GM06990 (cell line): ENCODE results near the gene NEK11.

Experiments used
- DNase-seq: peaks from one replicate; pipeline ENCODE4 v3.0.0-alpha.2; 2011; ENCODE audit not compliant: insufficient read length; ENCODE audit errors: extremely low read depth
- H3K27me3 ChIP-seq: replicated peaks from 2 replicates; pipeline ENCODE4 v1.6.0; 2011; ENCODE audit warnings: low read length; ENCODE audit not compliant: control insufficient read depth, insufficient read depth
- H3K36me3 ChIP-seq: 2 replicates; pipeline ENCODE4 v1.5.1; 2011; ENCODE audit warnings: low read length; ENCODE audit not compliant: control insufficient read depth, insufficient read depth
- H3K4me3 ChIP-seq: replicated peaks from 2 replicates; pipeline ENCODE4 v1.5.1; 2011; ENCODE audit warnings: low read depth, mild to moderate bottlenecking, control low read depth, low read length
- TF ChIP-seq, protein P1 (sequence below): IDR thresholded peaks from 2 replicates; pipeline ENCODE4 v1.5.1; 2011; ENCODE audit warnings: low read length, control low read depth, mild to moderate bottlenecking, inconsistent platforms; ENCODE audit not compliant: insufficient read depth, poor library complexity, severe bottlenecking

The NEK11 gene

DNA sequence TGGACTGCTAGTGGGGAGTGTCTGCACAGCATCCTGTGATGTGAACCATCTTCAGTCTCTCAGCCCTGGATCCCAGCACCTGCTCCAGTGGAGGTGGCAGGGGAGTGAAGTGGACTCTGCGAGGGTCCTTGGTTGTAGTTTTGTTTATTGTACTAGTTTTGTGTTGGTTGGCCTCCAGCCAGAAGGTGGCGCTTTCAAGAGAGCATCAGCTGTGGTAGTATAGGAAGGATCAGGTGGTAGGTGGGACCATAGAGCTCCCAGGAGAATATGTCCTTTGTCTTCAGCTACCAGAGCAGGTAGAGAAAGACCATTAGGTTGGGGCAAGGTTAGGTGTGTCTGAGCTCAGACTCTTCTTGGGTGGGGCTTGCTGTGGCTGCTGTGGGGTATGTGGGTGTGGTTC lies 20.9 kb downstream of the NEK11 start:
- DNase-seq, result no peak
- H3K4me3 ChIP-seq, result no peak overlapping the region

DNA sequence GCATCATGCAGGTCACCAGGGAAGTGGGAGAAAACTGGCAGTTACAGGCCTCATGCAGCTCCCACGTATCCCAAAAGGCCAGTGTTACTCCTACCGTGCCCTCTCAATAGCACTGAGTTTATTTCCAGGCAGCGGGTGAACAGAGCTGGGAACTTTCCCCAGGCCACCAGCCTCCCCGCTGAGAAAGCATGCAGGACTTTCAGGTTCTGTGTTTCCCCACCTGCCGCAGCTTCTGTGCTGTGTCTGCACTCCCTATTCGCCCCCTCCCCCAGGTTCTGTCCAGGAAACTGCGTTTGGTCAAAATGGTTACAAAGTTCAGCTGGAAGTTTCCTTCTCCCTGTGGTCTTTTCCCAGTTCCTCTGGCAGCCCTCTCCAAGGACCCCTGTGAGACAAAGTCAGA lies 21.4 kb downstream of the NEK11 start:
- Histone ChIP-seq H3K36me3 (no peaks in the 10 kb centered on the region), H3K4me3 (no peak overlapping the region), H3K27me3 (no peaks in the 10 kb centered on the region)
- TF ChIP-seq, protein P1, sequence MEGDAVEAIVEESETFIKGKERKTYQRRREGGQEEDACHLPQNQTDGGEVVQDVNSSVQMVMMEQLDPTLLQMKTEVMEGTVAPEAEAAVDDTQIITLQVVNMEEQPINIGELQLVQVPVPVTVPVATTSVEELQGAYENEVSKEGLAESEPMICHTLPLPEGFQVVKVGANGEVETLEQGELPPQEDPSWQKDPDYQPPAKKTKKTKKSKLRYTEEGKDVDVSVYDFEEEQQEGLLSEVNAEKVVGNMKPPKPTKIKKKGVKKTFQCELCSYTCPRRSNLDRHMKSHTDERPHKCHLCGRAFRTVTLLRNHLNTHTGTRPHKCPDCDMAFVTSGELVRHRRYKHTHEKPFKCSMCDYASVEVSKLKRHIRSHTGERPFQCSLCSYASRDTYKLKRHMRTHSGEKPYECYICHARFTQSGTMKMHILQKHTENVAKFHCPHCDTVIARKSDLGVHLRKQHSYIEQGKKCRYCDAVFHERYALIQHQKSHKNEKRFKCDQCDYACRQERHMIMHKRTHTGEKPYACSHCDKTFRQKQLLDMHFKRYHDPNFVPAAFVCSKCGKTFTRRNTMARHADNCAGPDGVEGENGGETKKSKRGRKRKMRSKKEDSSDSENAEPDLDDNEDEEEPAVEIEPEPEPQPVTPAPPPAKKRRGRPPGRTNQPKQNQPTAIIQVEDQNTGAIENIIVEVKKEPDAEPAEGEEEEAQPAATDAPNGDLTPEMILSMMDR, result no peak
- DNase-seq, result no peak

More for the DNA sequence above, 20.9 kb downstream of the NEK11 start:
- no peaks in the 10 kb centered on the region for H3K36me3 ChIP-seq
- TF ChIP-seq, protein P1, result peak; percentile 36
- H3K27me3 ChIP-seq, result no peaks in the 10 kb centered on the region

DNA sequence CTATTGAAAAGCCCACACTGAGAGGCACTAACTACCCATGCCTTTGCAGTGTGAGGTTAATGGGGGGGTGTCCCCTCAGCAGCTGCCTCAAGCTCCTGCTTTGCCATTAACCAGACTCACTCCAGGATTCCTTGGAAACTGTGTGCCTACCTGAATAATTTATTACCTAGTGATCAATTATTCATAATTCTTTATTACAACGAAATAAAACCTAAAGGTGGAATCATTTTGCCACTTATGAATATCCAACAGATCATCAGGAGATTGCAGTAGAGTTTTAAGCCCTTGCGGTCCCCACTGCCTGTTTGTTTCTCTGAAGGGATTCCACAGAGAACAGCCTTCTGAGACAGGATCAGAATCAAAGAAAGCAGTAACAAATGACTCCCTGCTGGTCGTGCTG lies 23.3 kb downstream of the NEK11 start:
- no peak for DNase-seq

DNA sequence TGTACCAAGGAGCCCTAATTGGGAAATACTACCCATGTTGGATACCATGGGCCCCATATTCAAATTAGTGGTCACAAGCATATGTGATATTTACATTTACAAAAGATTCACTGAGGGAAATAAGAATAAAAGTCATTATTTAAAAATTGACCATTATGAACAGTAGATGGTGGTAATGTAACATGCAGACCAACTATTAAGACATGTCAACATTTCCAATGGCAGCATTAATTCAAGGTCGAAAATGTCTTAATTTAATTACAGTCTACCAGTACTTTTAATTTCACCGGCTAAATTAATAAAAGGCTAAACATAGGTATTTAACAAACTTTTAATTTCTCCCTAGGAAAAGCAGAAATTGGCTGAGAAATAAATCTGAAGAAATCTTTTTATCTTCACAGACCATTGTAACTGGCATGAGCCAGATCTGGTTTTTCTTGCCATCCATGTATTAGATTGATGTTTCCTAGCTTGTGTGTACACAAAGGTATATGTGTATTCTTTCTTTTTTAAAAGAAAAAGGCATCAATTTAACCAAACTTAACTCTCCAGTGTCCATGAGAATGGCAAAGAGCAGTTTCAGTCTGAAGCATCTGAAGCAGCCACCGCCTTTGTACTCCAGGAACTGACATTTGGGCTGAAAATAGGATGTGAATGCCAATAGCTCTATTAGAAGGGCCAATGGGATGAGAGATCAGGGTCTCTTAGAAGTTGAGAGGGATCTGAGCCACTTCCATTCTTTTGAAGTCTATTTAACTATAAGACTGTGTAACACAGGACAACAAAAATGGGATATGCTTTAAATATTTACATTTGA lies 26.6 kb downstream of the NEK11 start:
- DNase-seq, result no peak
- TF ChIP-seq, protein P1, result peak; percentile 14

More for the DNA sequence above, 23.3 kb downstream of the NEK11 start:
- no peaks in the 10 kb centered on the region for H3K36me3 ChIP-seq
- H3K27me3 ChIP-seq, result no peaks in the 10 kb centered on the region
- H3K4me3 ChIP-seq, result no peak overlapping the region
- TF ChIP-seq, protein P1, result no peak

DNA sequence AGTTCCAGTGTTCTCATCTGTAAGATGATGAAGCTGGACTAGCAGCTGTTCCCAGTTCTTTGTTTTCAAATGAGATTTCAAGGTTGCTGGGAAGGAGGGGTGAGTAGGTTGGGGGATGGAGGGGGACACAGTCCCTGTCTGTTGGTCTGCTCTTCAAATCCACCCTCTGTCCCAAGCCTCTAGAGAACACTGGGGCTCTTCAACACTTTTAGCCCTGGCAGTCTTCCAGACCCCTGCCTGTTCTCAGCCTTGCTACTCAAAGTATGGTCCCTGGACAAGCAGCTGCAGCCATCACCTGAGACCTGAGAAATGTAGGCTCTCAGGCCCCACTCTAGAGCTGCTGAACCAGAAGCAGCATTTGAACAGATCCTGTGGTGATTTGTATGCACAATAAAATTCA lies 41.3 kb downstream of the NEK11 start:
- TF ChIP-seq, protein P1, result no peak
- DNase-seq, result no peak
- Histone ChIP-seq H3K36me3 (no peaks in the 10 kb centered on the region), H3K27me3 (no peaks in the 10 kb centered on the region), H3K4me3 (no peak overlapping the region)

More for the DNA sequence above, 26.6 kb downstream of the NEK11 start:
- H3K36me3 ChIP-seq, result no peaks in the 10 kb centered on the region
- H3K4me3 ChIP-seq, result no peak overlapping the region
- H3K27me3 ChIP-seq, result no peaks in the 10 kb centered on the region
